GM12891 (cell line): ENCODE data around the gene TLR7.

Experiments
- POLR2A ChIP-seq: IDR thresholded peaks from 2 replicates; pipeline ENCODE4 v1.6.1; 2011; ENCODE audit warnings: low read depth, low read length, control low read depth
- POLR2AphosphoS5 ChIP-seq: IDR thresholded peaks from 2 replicates; pipeline ENCODE4 v1.6.1; 2011; ENCODE audit warnings: low read depth, low read length, control low read depth
- TAF1 ChIP-seq: IDR thresholded peaks from 2 replicates; pipeline ENCODE4 v1.6.1; 2011; ENCODE audit warnings: low read depth, low read length, control low read depth

GRCh38 chrX:12899506-12899905 is 32.6 kb downstream of the TLR7 start:
- no peak for TF ChIP-seq POLR2AphosphoS5
- no peak for TF ChIP-seq POLR2A
- TF ChIP-seq TAF1, result no peak
